Measurements from ENCODE around the gene AP2A2. TPM values are rescaled to one million over a fixed set of nuclear protein-coding genes. Genes with fewer than 3 reads are reported as not detected.

Gene AP2A2
- total RNA-seq, 1 donor from 2014 or later: 42.6 TPM

- intact Hi-C loops (cut with micrococcal nuclease): no loop called here
- ATAC-seq (peak; percentile 24), DNase-seq (no peak)
These were observed 91.8 kb downstream of the AP2A2 start for GRCh38 chr11:1017269-1018005.

DNA sequence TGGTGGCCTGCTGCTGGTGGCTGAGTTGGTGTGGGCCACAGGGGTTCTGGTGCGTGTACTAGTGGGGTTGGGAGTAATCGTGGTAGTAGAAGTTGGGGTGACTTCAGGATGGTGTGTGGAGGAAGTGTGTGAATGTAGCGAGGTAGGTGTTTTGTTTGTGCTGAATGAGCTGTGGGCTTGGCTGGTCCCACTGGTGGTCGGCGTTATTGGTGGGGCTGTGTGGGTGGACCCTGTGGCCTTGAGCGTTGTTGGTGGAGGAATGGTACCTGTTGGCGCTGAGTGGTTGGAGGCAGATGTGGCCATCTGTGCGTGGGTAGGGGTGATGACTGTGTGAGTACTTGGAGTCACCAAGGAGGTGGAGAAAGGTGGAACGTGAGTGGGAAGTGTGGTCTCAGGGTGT is 92.4 kb downstream of the AP2A2 start:
- DNase-seq (no peak), ATAC-seq (no peak)
- intact Hi-C loops (cut with micrococcal nuclease): no loop called here

DNA sequence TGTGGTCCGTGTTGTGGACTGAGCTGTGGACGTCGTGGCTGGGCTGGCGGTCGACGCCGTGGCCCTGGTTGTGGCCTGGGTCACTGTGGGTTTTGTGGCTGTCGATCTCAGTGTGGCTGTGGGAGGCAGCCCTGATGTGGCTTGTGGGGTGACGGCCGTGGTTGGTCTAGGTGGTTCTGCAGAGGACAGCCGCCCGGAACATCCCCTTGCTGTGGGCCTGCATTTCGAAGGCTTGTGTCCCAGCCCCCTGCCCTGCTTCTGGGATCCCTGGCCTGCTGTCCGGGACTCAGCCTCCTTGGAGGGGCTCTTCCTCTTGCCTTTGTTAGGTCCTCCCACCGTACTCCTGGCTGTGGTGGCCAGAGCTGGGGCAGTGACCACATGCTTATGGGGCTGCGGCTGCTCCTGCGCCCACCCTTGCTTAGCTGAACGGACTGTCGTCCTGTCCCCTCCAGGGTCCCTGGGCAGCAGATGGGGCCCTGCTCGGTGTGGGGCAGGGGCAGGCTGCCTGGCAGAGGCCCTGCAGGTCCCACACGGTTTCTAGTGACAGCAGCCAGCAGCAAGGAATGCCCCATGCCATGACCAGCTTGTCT is 93.7 kb downstream of the AP2A2 start:
- intact Hi-C loops (cut with micrococcal nuclease): no loop called here
- no peak for ATAC-seq
- no peak for DNase-seq

DNA sequence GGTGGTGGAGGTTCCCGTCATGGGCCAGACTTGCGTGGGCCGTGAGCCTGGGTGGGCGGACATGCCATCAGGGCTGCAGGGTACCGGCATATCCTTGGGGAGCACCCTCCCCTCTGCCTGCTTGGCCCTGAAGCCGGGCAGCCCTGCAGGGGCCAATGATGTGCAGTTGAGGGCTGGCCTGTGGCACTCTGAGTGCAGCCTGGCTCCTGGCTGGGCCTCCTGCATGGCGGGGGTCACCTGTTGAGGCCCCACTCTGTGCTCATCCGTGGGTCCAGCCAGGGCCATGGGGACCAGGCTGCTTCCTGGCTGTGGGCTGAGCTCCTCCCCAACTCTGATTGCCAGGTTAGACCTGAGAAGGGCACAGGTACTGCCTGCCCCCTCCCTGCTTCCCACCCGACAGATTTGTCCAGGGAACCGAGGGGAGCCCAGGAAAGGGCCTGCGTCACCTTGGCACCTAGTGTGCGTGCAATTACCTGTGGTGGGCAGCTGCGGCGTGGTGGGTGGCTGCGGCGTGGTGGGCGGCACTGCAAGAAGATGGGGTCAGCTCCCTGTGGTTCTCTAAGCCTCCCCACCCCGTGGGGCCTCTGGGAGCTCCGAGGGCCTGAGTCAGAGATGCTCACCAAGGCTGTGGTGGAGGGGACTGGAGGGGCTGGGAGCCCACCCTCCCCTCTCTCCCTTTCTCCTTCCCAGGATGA is 94.7 kb downstream of the AP2A2 start:
- ATAC-seq: no peak
- intact Hi-C loops (cut with micrococcal nuclease): no loop called here
- DNase-seq: no peak

- DNase-seq: no peak
- intact Hi-C loops (cut with micrococcal nuclease): no loop called here
- no peak for ATAC-seq
These were observed 96.7 kb downstream of the AP2A2 start for GRCh38 chr11:1022411-1022810.

GRCh38 chr11:1022908-1023810 is 97.5 kb downstream of the AP2A2 start:
- no peak for DNase-seq
- ATAC-seq: no peak
- intact Hi-C loops (cut with micrococcal nuclease): no loop called here

DNA sequence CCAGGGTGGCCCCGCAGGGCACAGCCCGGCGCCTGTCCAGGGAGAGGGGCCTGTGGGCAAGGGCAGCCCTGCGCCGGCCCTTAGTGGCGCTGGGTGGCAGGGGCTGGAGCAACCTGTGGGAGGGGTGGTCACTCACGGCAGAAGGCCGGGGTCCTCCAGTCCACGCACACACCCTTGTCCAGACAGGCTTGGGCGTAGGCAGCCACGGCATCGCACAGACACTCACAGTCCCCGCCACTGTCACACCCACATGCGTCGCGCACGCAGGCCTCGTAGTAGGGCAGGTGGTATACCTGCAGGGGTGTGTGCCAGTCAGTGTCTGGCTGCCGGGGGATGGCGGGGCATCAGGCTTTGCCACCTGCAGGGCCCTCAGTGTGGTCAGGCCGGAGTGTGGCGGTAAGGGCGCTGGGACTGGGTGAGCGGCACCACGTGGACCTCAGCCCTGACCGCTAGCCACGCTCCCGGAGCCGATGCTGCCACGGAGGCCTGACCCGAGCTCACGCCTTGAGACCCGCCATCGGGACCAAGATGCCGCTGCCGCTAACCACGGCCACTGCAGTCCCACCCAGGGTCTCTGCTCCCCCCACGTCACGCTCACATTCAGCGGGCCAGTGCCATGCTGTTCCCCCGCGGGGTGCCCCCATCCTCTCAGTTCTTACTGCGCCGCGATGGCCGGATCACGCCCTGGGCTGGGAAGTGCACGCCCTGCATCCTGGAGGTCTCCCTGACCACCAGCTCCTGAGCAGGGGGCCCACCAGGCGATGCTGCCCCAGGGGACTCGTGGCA is 98.3 kb downstream of the AP2A2 start:
- DNase-seq (no peak), ATAC-seq (no peak)

DNA sequence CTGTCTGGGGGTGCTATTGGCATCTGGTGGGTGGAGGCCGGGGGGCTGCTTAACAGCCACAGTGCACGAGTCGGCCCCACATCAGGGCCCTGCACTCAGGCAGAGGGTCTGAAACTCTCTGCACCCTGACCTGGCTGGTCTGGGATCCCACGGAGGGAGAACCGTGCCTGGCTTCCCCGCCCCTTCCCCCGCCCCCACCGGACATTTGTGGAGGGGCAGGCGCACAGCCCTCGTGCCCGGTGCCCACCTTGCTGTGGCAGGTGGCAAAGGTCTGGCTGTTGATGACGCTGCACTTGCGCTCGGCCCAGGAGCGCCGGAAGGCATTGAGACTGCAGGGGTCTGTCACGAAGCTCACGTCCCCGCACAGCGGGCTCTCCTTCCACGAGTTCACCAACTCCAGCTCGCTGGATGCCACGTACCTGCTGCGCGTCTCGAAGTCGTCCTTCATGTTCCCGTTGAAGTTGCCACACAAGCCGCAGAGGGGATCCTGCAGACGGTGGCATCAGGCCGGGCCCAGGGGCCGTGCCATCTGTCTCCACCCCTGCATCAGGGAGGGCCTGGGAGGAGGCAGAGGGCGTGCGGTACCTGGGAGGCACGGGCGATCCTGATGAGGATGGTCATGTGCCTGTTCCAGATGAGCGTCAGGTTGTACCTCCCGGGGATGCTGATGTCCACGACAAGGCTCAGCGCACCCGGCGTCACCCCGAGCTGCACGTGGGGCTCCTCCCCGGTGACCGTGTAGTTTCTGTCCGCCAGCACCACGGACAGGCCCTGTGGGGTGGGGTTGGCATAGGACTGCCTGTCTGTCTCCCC is 99.1 kb downstream of the AP2A2 start:
- DNase-seq (no peak), ATAC-seq (no peak)
- intact Hi-C loops (cut with micrococcal nuclease): no loop called here

More for the DNA sequence above, 98.3 kb downstream of the AP2A2 start:
- intact Hi-C loops (cut with micrococcal nuclease): no loop called here

DNA sequence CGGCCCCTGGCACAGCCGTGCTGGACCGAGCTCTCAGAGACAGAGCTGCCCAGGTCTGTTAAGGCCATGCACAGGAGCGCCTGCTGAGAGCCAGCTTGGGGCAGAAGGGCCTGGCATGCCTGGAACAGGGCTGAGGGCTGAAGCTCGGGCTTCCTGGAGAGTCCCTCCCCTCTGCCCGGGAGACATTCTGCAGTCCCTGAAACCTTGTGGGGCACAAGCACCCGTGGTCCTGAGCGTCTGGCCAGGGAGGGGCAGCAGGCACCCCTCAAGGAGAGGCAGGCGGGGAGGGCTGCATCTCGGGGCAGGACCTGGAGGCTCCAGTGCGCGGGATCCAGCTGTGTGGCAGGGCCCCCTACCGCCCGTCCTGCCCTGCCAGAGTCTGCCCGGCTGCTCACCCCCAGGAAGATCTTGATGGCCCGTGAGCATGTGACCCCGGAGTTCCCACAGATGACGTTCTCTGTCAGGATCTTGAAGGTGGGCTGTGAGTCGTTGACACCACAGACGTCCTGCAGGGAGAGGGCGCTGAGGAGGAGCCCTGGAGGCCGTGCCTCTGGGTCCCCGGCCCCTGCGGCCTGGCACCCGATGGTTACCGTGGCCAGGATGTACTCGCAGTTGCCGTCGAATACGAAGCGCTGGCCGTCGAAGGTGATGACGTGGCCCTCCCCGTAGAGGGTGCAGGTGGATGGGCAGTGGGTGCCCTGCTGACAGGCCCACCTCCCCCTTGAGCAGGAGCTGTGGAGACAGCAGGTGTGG is 99.9 kb downstream of the AP2A2 start:
- DNase-seq: no peak
- intact Hi-C loops (cut with micrococcal nuclease): no loop called here
- no peak for ATAC-seq

DNA sequence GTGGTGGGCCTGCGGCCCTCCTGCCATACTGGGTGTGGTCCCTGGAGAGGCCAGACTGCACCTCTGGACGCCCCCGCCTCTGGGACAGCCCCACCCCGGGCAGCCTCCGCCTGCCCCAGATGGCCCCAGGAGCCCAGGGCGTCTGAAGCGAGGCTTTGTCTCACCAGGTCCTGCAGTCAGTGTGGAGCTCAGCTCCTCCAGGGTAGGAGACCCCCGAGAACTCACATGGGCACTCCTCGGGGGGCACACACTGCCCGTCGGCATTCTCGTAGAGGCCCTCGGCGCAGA is 100.4 kb downstream of the AP2A2 start:
- no peak for ATAC-seq

DNA sequence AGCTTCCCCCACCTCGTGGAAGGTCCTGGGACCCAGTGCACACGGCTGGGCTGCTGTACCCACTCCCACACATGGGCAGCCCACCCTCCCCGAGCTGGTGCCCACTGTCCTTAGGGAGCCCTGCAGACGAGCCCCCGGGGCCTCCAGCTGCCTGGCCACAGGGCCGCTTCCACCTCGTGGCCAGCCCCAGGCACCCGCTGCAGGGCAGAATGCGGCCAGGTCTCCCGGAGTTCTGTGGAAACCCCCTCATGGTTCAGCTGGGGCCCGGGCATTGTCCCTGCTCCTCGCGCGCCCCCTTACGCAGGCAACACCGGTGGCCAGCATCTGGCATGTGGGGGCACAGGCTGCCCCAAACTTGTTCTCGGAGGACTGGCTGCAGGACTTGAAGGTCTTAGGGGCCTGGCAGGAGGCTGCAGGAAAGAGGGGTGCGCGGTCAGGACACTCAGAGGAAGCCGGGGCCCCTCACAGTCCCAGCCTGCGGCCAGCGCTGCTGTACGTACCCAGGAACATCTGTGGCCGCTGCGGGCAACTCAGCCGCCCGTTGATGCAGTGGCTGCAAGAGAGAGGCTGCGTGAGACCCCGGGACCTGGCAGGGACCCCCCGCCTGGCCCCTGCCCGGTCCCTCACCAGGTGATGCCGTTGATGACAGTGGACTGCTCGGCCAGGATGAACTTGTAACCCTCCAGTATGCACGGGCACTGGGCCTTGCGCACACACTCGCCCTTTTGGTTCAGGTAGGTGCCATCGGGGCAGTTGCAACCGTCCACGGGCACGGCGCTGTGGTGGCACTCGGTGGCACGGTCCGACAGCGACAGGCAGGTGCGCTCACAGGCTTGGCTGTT is 101.2 kb downstream of the AP2A2 start:
- intact Hi-C loops (cut with micrococcal nuclease): no loop called here
- no peak for DNase-seq
- ATAC-seq: no peak

More for the DNA sequence above, 100.4 kb downstream of the AP2A2 start:
- DNase-seq: no peak
- intact Hi-C loops (cut with micrococcal nuclease): no loop called here

DNA sequence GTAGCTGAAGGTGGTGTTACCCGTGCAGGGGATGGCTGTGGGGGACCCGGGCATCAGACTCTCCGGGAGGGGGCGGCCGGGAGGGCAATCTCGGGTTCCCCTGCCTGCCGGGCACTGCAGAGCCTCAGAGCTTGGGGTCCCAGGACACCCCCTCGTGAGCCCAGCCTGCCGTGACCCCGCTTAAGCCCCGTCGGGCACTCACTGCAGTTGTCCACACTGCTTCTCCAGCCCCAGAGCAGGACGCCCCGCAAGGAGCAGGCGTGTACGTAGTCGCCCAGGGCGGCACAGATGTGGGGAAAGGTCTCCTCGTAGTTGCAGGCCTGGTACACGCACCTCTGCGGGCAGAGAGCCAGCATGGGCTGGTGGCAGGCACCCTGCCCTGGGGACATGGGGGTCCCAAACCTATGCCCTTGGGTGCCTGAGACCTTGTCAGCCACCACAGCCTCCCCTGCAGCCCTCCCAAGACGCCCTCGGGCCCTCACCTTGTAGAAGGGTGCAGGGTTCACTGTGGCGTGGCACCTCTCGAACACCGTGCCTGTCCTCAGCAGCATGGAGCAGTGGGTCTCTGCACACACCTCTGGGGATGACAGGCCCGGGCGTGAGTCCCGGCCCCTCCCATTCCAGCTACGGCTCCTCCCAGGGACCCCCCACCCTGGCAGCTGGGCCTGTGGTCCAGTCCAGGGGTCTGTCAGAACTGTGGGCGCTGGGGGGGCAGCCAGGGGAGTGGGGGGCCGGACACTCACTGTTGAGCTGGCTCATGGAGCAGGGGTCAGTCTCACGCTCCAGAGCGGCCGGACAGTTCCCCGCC is 102.0 kb downstream of the AP2A2 start:
- no peak for DNase-seq
- intact Hi-C loops (cut with micrococcal nuclease): no loop called here
- no peak for ATAC-seq

DNA sequence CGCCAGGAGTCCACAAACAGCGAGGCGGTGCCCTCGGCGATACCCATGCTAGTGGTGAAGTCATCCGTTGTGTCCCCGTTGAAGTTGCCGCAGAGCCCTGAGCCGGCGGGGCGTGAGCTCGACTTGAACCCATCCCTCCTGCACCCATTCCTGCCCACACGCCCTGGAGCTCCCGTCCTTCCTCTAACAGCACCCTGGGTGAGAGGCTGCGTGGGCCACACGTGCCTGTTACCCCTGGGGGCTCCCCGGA is 102.5 kb downstream of the AP2A2 start:
- ATAC-seq (no peak), DNase-seq (no peak)
- intact Hi-C loops (cut with micrococcal nuclease): no loop called here

- ATAC-seq: no peak
- intact Hi-C loops (cut with micrococcal nuclease): no loop called here
- no peak for DNase-seq
These were observed 102.9 kb downstream of the AP2A2 start for GRCh38 chr11:1028616-1029015.

DNA sequence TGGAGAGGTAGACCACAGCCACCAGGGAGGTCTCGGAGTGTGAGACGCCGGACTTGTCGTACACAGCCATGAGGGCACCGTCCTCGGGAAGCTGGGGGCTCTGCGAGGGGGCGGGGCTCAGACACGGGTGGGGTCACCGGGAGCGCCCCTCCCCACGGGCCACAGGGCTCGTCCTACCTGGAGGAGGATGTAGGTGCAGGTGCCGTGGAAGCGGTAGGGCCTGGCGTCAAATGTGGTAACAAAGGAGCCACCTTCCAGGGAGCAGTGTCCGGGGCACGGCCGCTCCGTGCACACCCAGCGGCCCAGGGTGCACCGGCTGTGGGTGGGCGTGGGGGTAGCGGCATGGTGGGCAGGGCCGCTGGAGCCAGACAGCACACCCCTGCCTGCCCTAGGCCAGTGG is 103.4 kb downstream of the AP2A2 start:
- DNase-seq (no peak), ATAC-seq (no peak)
- intact Hi-C loops (cut with micrococcal nuclease): no loop called here

- ATAC-seq: no peak
- intact Hi-C loops (cut with micrococcal nuclease): no loop called here
- no peak for DNase-seq
These were observed 104.0 kb downstream of the AP2A2 start for GRCh38 chr11:1029654-1030053.
